HEK293 (cell line): ENCODE data around the gene SYNPO2.

Experiments used
- CTCF ChIA-PET: fragments of 350-600 bp; formaldehyde crosslinking; extraction: SDS; loops from one replicate; lab custom pipeline; 2021; ENCODE audit warnings: antibody characterized with exemption; lab: Yijun Ruan, JAX
- POLR2A ChIA-PET: fragments of 300-600 bp; formaldehyde crosslinking; extraction: SDS; loops from one replicate; lab custom pipeline; 2020; ENCODE audit warnings: antibody characterized with exemption, inconsistent platforms; lab: Yijun Ruan, JAX
- H3K27ac ChIP-seq: fragments of 200-500 bp; sonication (Bioruptor generic); 2 replicates; pipeline ENCODE4 v1.5.1; 2014; ENCODE audit warnings: low read depth, low read length, control low read depth, inconsistent platforms; ENCODE audit errors: extremely low read depth
- H3K36me3 ChIP-seq, 2 experiments: fragments of 200-500 bp in 1 of 2; sonication (Bioruptor generic) in 1 of 2; 1 replicate in 1 of 2; 2 replicates in 1 of 2; pipeline ENCODE4 v1.5.1; 2014 to 2017; ENCODE audit warnings: inconsistent platforms in 2 of 2, low read length in 2 of 2; ENCODE audit not compliant: control insufficient read depth in 2 of 2, insufficient read depth in 1 of 2
- H3K4me1 ChIP-seq: fragments of 200-500 bp; sonication (Bioruptor generic); 2 replicates; pipeline ENCODE4 v1.5.1; 2014; ENCODE audit warnings: mild to moderate bottlenecking, low read length, inconsistent platforms; ENCODE audit not compliant: control insufficient read depth, insufficient read depth
- H3K4me3 ChIP-seq: 2 replicates; pipeline ENCODE4 v1.5.1; 2011; ENCODE audit warnings: low read depth, mild to moderate bottlenecking, control low read depth, low read length, moderate library complexity
- H3K9me3 ChIP-seq: fragments of 200-500 bp; sonication (Bioruptor generic); 2 replicates; pipeline ENCODE4 v1.5.1; 2014; ENCODE audit warnings: low read depth, low read length, inconsistent platforms; ENCODE audit not compliant: control insufficient read depth, insufficient read depth
- KLF1 ChIP-seq: fragments of 450-650 bp; formaldehyde crosslinking; IDR thresholded peaks from 2 replicates; pipeline ENCODE4 v1.5.1; 2016; ENCODE audit warnings: missing biosample characterization, missing genetic modification characterization
- MYNN ChIP-seq: fragments of 450-650 bp; formaldehyde crosslinking; IDR thresholded peaks from 2 replicates; pipeline ENCODE4 v1.5.1; 2016; ENCODE audit warnings: missing biosample characterization, missing genetic modification characterization, borderline replicate concordance
- SALL2 ChIP-seq: fragments of 450-650 bp; formaldehyde crosslinking; IDR thresholded peaks from 2 replicates; pipeline ENCODE4 v1.5.0; 2017; ENCODE audit warnings: missing biosample characterization, mild to moderate bottlenecking, missing genetic modification characterization, borderline replicate concordance
- TSHZ1 ChIP-seq: fragments of 450-650 bp; formaldehyde crosslinking; IDR thresholded peaks from 2 replicates; pipeline ENCODE4 v1.5.1; 2016; ENCODE audit warnings: missing biosample characterization, missing genetic modification characterization, borderline replicate concordance
- ZNF140 ChIP-seq: fragments of 450-650 bp; formaldehyde crosslinking; IDR thresholded peaks from 2 replicates; pipeline ENCODE4 v1.5.1; 2016; ENCODE audit warnings: missing biosample characterization, missing genetic modification characterization
- ZNF157 ChIP-seq: fragments of 450-650 bp; formaldehyde crosslinking; IDR thresholded peaks from 2 replicates; pipeline ENCODE4 v1.5.1; 2016; ENCODE audit warnings: missing biosample characterization, missing genetic modification characterization
- ZNF175 ChIP-seq: fragments of 450-650 bp; formaldehyde crosslinking; IDR thresholded peaks from 2 replicates; pipeline ENCODE4 v1.5.1; 2016; ENCODE audit warnings: missing biosample characterization, missing genetic modification characterization
- ZNF335 ChIP-seq: fragments of 450-650 bp; formaldehyde crosslinking; conservative IDR thresholded peaks from 2 replicates; pipeline ENCODE4 v1.5.1; 2016; ENCODE audit warnings: missing biosample characterization, missing genetic modification characterization
- ZNF341 ChIP-seq: fragments of 450-650 bp; formaldehyde crosslinking; IDR thresholded peaks from 2 replicates; pipeline ENCODE4; 2016; ENCODE audit warnings: low read depth, missing biosample characterization, missing genetic modification characterization
- ZNF423 ChIP-seq: fragments of 450-650 bp; formaldehyde crosslinking; IDR thresholded peaks from 2 replicates; pipeline ENCODE4 v1.5.1; 2016; ENCODE audit warnings: missing biosample characterization, missing genetic modification characterization
- ZNF449 ChIP-seq: fragments of 450-650 bp; formaldehyde crosslinking; IDR thresholded peaks from 2 replicates; pipeline ENCODE4 v1.5.1; 2017; ENCODE audit warnings: missing biosample characterization, mild to moderate bottlenecking, missing genetic modification characterization, moderate library complexity
- ZNF48 ChIP-seq: fragments of 450-650 bp; formaldehyde crosslinking; IDR thresholded peaks from 2 replicates; pipeline ENCODE4 v1.5.1; 2016; ENCODE audit warnings: missing biosample characterization, missing genetic modification characterization
- ZNF560 ChIP-seq: fragments of 450-650 bp; formaldehyde crosslinking; IDR thresholded peaks from 2 replicates; pipeline ENCODE4 v1.5.1; 2017; ENCODE audit warnings: missing biosample characterization, missing genetic modification characterization, borderline replicate concordance
- ZNF610 ChIP-seq: fragments of 450-650 bp; formaldehyde crosslinking; IDR thresholded peaks from 2 replicates; pipeline ENCODE4 v1.5.1; 2016; ENCODE audit warnings: missing biosample characterization, missing genetic modification characterization, borderline replicate concordance
- ZNF677 ChIP-seq: fragments of 450-650 bp; IDR thresholded peaks from 2 replicates; pipeline ENCODE4 v1.5.0; 2018; ENCODE audit warnings: missing biosample characterization, mild to moderate bottlenecking, missing genetic modification characterization, moderate library complexity
- ZSCAN5A ChIP-seq: fragments of 450-650 bp; formaldehyde crosslinking; IDR thresholded peaks from 2 replicates; pipeline ENCODE4 v1.5.1; 2016; ENCODE audit warnings: missing biosample characterization, missing genetic modification characterization
- TF ChIP-seq, protein P1 (sequence below): fragments of 450-650 bp; formaldehyde crosslinking; IDR thresholded peaks from 2 replicates; pipeline ENCODE4 v1.5.1; 2016; ENCODE audit warnings: missing biosample characterization, missing genetic modification characterization, low read depth
- TF ChIP-seq, protein P2 (sequence below): fragments of 450-650 bp; formaldehyde crosslinking; IDR thresholded peaks from 2 replicates; pipeline ENCODE4 v1.5.1; 2016; ENCODE audit warnings: missing biosample characterization, missing genetic modification characterization
- TF ChIP-seq, protein P3 (sequence below): fragments of 450-650 bp; IDR thresholded peaks from 2 replicates; pipeline ENCODE4 v1.5.1; 2018; ENCODE audit warnings: missing biosample characterization, mild to moderate bottlenecking, missing genetic modification characterization
- TF ChIP-seq, protein P4 (sequence below): fragments of 450-650 bp; formaldehyde crosslinking; IDR thresholded peaks from 2 replicates; pipeline ENCODE4 v1.5.1; 2016; ENCODE audit warnings: missing biosample characterization, missing genetic modification characterization

The SYNPO2 gene

GRCh38 chr4:119039779-119040178 is 151.1 kb downstream of the SYNPO2 start:
- H3K4me3 ChIP-seq: no peak overlapping the region
- no peak overlapping the region for H3K27ac ChIP-seq
- POLR2A ChIA-PET: no interaction called here
- no peaks in the 10 kb centered on the region for H3K36me3 ChIP-seq
- TF ChIP-seq ZNF677 (tag by site-specific recombination): no peak
- no peak for TF ChIP-seq ZNF157
- no peak for TF ChIP-seq KLF1 (tag by site-specific recombination)
- TF ChIP-seq, protein P1, sequence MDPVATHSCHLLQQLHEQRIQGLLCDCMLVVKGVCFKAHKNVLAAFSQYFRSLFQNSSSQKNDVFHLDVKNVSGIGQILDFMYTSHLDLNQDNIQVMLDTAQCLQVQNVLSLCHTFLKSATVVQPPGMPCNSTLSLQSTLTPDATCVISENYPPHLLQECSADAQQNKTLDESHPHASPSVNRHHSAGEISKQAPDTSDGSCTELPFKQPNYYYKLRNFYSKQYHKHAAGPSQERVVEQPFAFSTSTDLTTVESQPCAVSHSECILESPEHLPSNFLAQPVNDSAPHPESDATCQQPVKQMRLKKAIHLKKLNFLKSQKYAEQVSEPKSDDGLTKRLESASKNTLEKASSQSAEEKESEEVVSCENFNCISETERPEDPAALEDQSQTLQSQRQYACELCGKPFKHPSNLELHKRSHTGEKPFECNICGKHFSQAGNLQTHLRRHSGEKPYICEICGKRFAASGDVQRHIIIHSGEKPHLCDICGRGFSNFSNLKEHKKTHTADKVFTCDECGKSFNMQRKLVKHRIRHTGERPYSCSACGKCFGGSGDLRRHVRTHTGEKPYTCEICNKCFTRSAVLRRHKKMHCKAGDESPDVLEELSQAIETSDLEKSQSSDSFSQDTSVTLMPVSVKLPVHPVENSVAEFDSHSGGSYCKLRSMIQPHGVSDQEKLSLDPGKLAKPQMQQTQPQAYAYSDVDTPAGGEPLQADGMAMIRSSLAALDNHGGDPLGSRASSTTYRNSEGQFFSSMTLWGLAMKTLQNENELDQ (tag by site-specific recombination): no peak
- no peak for TF ChIP-seq ZNF335 (tag by site-specific recombination)
- no peak for TF ChIP-seq ZNF423 (tag by site-specific recombination)
- no peak for TF ChIP-seq ZNF175 (tag by site-specific recombination)
- no peak for TF ChIP-seq ZSCAN5A (tag by site-specific recombination)
- no peak for TF ChIP-seq SALL2 (tag by site-specific recombination)
- no peak for TF ChIP-seq ZNF140 (tag by site-specific recombination)
- TF ChIP-seq, protein P2, sequence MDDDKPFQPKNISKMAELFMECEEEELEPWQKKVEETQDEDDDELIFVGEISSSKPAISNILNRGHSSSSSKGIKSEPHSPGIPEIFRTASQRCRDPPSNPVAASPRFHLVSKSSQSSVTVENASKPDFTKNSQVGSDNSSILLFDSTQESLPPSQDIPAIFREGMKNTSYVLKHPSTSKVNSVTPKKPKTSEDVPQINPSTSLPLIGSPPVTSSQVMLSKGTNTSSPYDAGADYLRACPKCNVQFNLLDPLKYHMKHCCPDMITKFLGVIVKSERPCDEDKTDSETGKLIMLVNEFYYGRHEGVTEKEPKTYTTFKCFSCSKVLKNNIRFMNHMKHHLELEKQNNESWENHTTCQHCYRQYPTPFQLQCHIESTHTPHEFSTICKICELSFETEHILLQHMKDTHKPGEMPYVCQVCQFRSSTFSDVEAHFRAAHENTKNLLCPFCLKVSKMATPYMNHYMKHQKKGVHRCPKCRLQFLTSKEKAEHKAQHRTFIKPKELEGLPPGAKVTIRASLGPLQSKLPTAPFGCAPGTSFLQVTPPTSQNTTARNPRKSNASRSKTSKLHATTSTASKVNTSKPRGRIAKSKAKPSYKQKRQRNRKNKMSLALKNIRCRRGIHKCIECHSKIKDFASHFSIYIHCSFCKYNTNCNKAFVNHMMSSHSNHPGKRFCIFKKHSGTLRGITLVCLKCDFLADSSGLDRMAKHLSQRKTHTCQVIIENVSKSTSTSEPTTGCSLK (tag by site-specific recombination): no peak
- no peak for TF ChIP-seq ZNF610 (tag by site-specific recombination)
- TF ChIP-seq ZNF48 (tag by site-specific recombination): no peak
- TF ChIP-seq TSHZ1: no peak
- no peak for TF ChIP-seq ZNF341 (tag by site-specific recombination)
- no peak for TF ChIP-seq ZNF560 (tag by site-specific recombination)
- no peaks in the 10 kb centered on the region for H3K4me1 ChIP-seq
- CTCF ChIA-PET: interaction anchor here (0.7 to 1.7 kb wide), 6 partner anchors 12 to 245 kb away, joined by 3 to 6 read pairs (median 4); partner anchors contain the start of gene USP53
- no peaks in the 10 kb centered on the region for H3K9me3 ChIP-seq

DNA sequence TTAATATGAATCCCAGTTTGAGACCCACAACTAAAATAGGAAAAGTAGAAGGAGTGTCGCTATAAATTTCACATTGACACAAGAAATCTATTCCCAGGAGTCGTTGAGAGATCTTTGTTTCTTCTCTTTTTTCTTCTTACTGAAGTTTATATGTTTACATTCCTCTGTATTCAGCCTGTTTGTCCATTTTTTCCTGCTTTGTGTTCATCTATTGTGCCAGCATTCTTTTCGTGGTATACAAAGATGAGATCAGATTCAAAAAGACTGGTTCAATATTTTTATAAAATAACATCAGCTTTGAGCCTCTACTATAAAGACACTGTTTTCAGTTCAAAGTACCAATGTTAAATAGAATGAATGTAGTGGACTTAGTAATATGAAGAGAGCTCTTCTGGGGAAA is 151.6 kb downstream of the SYNPO2 start:
- no peaks in the 10 kb centered on the region for H3K9me3 ChIP-seq
- CTCF ChIA-PET: interaction anchor here (0.6 to 1.7 kb wide), 10 partner anchors 13 to 450 kb away, joined by 3 to 6 read pairs (median 4); partner anchors contain the start of gene USP53
- no peaks in the 10 kb centered on the region for H3K4me1 ChIP-seq
- POLR2A ChIA-PET: interaction anchor here (1.2 kb wide), 1 partner anchor 173 kb away, joined by 4 read pairs; no protein-coding TSS in a partner anchor
- H3K36me3 ChIP-seq: no peaks in the 10 kb centered on the region
- no peak overlapping the region for H3K4me3 ChIP-seq
- H3K27ac ChIP-seq: no peak overlapping the region
- TF ChIP-seq, protein P3, sequence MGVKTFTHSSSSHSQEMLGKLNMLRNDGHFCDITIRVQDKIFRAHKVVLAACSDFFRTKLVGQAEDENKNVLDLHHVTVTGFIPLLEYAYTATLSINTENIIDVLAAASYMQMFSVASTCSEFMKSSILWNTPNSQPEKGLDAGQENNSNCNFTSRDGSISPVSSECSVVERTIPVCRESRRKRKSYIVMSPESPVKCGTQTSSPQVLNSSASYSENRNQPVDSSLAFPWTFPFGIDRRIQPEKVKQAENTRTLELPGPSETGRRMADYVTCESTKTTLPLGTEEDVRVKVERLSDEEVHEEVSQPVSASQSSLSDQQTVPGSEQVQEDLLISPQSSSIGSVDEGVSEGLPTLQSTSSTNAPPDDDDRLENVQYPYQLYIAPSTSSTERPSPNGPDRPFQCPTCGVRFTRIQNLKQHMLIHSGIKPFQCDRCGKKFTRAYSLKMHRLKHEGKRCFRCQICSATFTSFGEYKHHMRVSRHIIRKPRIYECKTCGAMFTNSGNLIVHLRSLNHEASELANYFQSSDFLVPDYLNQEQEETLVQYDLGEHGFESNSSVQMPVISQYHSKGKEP: no peak
- no peak for TF ChIP-seq ZNF449 (tag by site-specific recombination)
- TF ChIP-seq, protein P4, sequence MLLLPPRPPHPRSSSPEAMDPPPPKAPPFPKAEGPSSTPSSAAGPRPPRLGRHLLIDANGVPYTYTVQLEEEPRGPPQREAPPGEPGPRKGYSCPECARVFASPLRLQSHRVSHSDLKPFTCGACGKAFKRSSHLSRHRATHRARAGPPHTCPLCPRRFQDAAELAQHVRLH: no peak
- TF ChIP-seq MYNN (tag by site-specific recombination): no peak
